ENCODE measurements around the gene EXOC4.

The EXOC4 gene

GRCh38 chr7:133679977-133680376 is 427.1 kb downstream of the EXOC4 start:
- no peak for DNase-seq

DNA sequence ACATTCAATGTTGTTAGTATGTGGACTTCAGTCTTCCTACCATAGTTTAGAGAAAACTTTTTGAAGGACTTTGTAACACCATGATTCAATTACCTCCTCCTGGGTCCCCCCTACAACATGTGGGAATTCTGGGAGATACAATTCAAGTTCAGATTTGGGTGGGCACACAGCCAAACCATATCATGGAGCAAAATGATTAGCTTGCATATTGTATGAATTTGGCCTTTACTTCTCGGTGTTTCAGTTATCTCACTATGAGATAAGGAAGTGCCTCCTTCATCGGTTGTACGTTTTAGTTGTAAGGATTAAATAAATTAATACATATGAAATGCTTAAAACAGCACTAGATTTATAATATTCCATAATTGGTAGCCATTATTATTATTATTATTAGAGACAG is 428.7 kb downstream of the EXOC4 start:
- DNase-seq, result no peak

DNA sequence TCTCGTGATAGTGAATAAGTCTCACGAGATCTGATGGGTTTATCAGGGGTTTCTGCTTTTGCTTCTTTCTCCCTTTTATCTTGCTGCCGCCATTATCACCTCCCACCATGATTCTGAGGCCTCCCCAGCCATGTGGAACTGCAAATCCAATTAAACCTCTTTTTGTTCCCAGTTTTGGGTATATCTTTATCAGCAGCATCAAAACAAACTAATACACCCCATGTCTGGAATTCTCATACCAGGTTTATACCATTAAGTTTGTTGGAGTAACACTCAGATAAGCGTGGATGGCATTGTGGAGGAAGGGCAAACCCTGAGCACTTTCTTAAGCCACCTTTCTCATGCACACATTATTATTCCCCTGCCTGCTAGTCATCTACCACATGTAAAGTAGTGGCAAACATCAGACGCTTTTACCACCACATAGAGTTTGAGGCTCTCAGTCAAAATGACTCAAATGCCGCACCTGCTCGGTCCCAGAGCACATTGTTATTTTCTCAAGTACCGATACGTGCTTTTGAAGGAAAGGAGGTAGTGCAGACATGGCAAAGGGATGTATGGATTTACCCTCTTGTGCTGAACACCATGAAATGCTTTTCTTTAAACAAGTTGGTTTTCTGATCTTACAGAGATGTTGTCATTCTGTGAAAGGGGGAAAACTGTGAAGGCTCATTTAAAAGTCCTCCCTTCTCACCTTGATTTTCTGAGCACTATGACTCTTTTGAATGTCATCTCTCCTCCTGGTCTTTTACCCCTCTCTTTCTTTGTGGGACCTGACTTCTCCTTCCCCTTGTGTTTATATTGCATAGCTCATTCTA is 429.7 kb downstream of the EXOC4 start:
- DNase-seq, result no peak

- no peak for DNase-seq
These were observed 430.2 kb downstream of the EXOC4 start for GRCh38 chr7:133683182-133683454.

DNA sequence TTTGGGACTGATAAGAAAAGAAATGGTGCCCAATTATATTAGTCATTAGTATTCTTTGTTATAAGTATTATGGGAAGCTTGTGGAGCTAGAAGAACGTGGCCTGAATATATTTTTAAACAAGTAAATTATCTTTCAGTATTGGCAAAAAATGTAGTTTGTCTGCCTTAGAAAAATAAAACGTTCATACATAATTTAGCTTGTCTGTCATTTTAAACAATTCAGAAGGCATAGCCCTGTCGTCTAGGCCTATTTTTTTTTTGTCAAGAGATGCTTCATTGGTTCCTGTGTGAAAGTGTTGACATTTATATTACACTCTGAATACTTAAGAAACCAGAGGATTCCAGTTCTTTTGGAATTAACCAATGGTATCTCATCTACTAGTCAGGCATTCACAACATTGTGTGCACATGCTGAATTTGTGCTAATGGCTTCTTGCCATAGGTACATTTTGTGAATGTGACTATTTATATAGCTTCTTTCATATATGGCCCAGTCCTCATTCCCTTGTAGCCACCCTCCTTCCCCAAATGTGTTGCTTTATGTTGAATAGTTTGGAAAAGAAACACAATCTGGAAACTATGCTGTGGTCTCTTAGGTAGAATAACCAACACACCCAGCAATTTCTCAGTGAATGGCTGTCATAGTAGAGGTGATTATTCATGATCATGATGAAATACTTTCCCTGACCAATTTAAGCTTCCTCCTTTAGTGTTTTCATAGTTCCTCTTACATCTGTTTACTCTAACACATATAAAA is 435.8 kb downstream of the EXOC4 start:
- DNase-seq, result no peak

- no peak for DNase-seq
These were observed 437.9 kb downstream of the EXOC4 start for GRCh38 chr7:133690740-133691139.

DNA sequence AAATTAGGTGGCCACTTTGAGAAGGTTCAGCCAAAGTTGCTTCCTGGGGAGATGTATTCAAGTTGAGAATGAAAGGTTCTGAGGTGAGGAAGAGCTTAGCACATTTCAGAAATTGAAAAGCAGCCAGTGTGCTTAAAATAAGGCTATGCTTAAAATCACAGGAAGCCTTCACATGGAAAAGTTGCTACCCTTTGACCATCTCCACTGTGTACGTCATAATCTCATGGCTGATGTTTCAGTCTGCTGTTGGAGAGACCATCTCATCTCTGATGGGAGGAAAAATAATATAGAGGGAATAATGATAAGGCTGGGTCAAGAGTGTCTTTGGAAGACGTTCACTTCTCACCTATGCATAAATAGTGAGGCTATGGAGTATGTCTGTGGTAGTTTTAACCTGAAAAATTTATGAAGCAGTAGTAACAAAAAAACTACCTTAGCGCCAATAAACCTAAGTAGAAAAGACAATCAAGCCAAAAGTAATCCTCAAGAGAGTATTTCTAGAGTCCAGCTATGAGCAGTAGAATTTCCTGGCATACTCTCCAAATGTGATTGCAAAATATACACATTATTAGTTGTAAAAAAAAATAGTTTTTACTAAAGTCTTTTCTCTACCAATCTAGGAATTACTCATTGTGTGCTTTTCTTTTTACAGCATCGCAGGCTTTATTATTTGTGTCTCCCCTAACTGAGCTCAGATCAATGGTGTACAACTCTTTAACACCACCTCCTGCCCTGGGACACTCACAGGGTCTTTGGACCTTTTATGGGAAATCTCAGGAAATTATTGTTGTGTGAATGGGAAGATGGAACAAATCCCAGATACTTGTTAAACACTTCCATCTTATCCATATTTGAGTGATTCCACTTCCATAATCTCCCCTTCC is 439.1 kb downstream of the EXOC4 start:
- no peak for DNase-seq

GRCh38 chr7:133693281-133693680 is 440.4 kb downstream of the EXOC4 start:
- no peak for DNase-seq

- no peak for DNase-seq
These were observed 443.2 kb downstream of the EXOC4 start for GRCh38 chr7:133696056-133696455.

GRCh38 chr7:133697585-133697984 is 444.7 kb downstream of the EXOC4 start:
- no peak for DNase-seq

- DNase-seq, result no peak
These were observed 445.2 kb downstream of the EXOC4 start for GRCh38 chr7:133698127-133698526.

DNA sequence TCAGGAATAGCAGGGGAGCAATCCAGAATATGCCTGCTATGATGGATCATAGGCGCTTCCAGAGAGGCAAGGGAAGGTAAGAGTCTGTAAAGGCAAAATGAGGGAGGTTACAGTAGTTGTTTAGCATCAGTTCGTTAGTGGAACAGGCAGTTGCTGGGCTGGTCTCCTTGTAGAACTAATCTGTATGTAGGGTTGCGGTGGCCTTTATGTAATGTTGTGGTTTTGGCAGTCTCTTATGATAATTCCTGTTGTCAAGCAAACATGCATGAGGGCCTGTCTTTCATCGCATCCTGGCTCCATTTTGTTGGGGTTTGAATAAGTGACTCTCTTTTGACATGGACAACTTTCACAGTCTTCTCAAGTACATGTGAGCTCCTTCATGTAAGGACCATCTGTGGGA is 446.5 kb downstream of the EXOC4 start:
- no peak for DNase-seq

DNA sequence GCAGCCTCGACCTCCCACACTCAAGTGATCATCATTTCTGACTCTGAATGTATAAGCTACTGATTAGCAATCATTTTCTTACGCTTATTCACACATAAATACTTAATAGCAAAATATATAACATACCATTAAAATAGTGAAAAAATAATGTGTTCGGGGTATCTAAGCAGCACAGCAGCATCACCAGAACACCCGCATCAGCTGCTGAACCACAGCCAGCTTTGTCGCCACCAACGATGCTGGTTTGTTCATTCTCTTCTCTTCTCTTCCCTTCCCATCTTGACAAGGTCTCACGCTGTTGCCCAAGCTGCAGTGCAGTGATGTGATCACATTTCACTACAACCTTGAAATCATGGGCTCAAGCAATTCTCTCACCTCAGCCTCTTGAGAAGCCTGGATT is 449.2 kb downstream of the EXOC4 start:
- DNase-seq, result no peak

DNA sequence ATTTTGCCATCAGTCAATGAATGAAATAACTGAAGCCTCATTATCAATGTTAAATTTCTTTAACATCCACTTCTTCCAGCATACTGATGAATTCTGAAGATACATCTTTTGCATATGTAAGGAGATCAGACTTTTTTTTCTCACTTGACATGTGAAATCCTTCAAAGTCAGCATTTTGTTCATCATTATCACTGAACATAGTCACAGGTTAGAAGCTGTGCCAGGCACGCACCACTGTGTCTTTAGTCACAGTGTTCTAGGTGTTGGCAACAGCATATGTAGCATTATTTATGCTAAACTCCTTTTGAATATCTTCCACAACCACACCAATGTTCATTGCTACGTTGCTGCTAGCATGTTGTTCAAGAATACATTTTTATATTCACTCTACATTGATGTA is 450.1 kb downstream of the EXOC4 start:
- no peak for DNase-seq

DNA sequence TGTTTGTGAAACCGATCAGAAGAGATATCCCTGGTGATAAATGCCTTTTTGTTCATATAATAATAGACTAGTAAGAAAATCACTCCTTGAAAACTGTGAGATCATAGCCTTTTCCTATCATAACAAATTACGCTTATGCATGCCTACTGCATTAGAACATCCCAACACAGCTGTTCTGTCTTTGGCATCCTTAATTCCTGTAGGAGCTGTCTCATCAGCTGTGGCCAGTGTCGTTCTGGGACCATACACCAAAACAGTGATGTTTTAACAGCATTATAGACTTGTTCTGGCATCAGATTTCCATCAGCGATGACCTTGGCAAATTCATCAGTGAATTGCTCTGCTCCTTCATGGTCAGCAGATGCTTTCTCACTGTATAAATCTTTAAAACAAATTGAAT is 450.7 kb downstream of the EXOC4 start:
- no peak for DNase-seq

GRCh38 chr7:133704453-133704852 is 451.6 kb downstream of the EXOC4 start:
- no peak for DNase-seq

DNA sequence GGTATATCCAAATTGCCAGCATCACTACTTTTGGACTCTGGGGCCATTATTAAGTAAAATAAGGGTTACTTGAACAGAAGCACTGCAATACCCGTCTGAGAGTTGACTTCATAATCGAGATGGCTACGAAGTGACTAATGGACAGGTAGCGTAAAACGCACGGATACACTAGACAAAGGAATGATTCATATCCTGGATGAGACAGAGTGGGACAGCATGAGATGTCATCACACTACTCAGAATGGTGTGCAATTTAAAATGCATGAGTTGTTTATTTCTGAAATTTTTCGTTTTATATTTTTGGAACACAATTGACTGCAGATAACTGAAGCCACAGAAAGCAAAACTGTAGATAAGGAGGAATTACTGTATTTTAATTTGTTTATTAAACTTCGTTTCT is 452.7 kb downstream of the EXOC4 start:
- DNase-seq, result no peak

- no peak for DNase-seq
These were observed 453.1 kb downstream of the EXOC4 start for GRCh38 chr7:133706016-133706415.

DNA sequence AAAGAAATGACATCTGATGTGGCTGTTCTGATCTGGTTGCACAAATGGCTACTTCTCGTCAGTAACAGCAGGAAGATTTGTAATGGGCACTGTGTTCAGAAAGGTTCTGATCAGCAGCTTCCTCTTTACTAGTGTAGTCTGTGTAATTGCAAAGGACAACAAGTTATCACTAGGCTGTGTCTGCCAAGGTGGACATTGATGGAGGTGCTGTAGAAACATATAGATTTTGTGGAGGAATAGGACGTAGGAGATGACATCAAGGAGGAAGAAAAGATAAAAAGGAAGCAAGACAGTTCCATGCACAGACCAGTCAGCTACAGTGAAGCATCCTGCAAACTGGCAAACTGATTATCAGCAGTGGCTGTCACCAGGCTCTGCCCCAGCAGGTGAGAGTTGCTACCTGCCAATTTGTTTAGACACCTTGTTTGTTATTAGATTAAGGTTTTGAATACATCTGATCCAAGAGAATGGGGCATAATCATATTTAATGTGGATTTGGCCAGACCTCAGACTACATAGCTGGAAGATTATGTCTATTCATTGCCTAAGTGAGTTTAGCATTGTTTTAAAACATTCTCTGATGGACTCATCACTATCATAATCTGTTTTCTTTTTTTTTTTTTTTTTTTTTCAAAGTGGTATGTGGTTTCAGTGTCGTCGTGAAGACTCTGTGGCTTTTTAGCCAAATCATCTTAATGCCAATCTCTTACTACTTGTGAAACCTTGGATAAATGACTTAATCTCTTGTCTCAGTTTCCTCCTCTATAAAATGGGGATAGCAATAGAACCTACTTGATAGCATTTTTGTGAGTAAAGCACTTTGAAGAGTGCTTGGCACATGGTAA is 456.4 kb downstream of the EXOC4 start:
- no peak for DNase-seq

DNA sequence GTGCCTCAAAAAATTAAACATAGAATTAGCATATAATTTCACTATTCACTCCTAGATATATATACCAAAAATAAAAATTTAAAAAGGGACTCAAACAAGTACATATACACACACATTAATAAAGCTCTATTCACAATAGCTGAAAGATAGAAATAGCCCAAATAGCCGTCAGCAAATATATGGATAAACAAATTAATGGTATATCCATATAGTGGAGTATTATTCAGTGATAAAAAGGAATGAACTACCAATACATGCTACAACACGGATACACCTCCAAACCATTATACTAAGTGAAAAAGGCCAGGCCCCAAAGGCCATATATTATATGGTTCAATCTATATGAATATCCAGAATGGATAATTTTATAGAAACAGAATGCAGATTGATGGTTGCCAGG is 459.7 kb downstream of the EXOC4 start:
- no peak for DNase-seq

GRCh38 chr7:133714654-133715053 is 461.8 kb downstream of the EXOC4 start:
- DNase-seq, result no peak

DNA sequence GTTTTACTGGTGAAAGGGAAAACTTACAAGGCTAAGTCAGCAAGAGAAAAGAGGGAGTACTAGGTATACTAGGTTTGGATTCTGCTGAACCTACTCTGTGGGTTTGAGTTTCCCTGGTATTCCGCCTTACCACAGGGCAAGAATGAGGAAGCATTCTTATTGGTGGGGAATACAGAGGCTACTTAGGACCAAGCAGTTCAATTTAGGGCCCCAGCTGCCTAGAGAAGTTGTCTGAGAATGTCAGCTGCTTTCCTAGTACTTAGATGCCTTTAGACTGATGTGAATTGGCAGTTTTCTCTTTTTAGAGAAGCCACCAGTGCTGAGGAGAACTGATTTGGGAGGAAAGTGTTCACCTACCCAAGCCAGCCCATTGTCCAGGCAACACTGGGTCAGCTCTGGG is 465.3 kb downstream of the EXOC4 start:
- DNase-seq, result no peak

DNA sequence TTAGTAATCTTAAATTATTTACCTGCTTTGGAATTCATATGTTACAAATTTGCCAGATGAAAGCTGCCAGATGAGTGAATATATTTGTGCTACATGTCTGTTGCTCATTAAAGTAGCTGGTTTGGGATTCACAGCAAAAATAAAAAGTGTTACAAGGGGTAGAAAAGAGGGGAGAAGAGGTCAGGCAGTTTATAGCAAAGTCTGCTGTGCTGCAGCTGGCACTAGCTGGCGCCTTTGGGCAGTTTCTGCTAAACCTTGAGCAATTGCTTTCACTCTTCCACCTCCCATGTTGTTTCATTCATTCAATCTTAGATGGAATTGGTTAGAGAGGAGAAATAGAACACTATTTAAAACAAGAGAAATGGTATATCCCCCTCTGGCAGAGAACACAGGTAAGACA is 470.2 kb downstream of the EXOC4 start:
- no peak for DNase-seq

Measured in NCI-H2029 treated with DMSO at 0.1 percent for 48 hours (cell line).